Measurements from ENCODE around the gene DNAH11.
"Not testable (repeated sequence)": the region's sequence is repeated elsewhere in the genome, so short reads cannot be mapped to it uniquely, and the experiment has no call there.

- not testable (repeated sequence) for TF ChIP-seq CTCF (conservative IDR thresholded peaks at IDR 0.05; ENCODE audit: low read depth, low read length); EZH2phosphoT487 (IDR thresholded peaks at IDR 0.05; ENCODE audit: borderline replicate concordance, low read length)
Observed at GRCh38 chr7:21865631-21866204, 322.9 kb downstream of the DNAH11 start.

Data from PC-3 (cell line).